ENCODE measurements around the gene IQCB1. TPM values are rescaled to one million over a fixed set of nuclear protein-coding genes. Genes with fewer than 3 reads are reported as not detected.

The IQCB1 gene
- polyA plus RNA-seq, 1 donor (not counting 4 experiments of a cell fraction or from before 2014, with no cell fraction given): 14.7 TPM

DNA sequence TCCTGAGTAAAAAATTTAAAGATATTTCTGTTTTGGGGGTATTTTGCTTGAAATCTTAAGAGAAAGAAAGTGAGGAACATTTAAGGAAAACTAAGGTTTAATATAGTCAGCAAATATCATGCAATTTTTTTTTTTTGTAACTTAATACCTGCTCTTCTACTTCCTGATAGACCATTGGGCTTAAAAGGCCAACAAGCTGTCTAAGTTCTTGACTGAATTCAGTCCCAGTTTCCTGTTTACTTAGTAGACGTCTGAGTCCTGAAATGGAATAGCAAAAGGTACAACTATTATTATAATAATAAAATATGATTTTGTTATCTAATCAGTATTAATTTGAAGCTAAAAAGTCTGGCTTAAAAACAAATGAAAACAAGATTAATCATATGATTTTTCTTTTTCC is 37.9 kb downstream of the IQCB1 start:
- no peaks in the 10 kb centered on the region for H3K4me1 ChIP-seq (ENCODE audit: control insufficient read depth, extremely low read depth, insufficient read depth, low read length)
- H3K27ac ChIP-seq (ENCODE audit: control insufficient read depth, insufficient read depth, low read length): no peak overlapping the region
- H3K36me3 ChIP-seq (ENCODE audit: control insufficient read depth in 2 of 2, extremely low read depth in 1 of 2, insufficient read depth in 2 of 2, low read length in 2 of 2): peaks cover 1 to 9% of the 10 kb centered on the region in 2 experiments
- no peaks in the 10 kb centered on the region for H4K20me1 ChIP-seq (ENCODE audit: control insufficient read depth, extremely low read depth, insufficient read depth, low read length)
- H3K9me3 ChIP-seq (ENCODE audit: control insufficient read depth, low read depth, low read length): no peaks in the 10 kb centered on the region
- no peak overlapping the region for H3K4me3 ChIP-seq (ENCODE audit: control insufficient read depth in 2 of 3, extremely low read depth in 1 of 3, insufficient read depth in 2 of 3, low read depth in 1 of 3, low read length in 3 of 3)
- no peak overlapping the region for H2AFZ ChIP-seq (ENCODE audit: control insufficient read depth, low read length)
- dilution Hi-C loops (cut with MboI; ENCODE audit: extremely low pct_ligation_motif_present, low sequenced_read_pairs): no loop called here
- TF ChIP-seq EZH2 (IDR thresholded peaks at IDR 0.05; ENCODE audit: low read length): no peak
- TF ChIP-seq, protein P1, sequence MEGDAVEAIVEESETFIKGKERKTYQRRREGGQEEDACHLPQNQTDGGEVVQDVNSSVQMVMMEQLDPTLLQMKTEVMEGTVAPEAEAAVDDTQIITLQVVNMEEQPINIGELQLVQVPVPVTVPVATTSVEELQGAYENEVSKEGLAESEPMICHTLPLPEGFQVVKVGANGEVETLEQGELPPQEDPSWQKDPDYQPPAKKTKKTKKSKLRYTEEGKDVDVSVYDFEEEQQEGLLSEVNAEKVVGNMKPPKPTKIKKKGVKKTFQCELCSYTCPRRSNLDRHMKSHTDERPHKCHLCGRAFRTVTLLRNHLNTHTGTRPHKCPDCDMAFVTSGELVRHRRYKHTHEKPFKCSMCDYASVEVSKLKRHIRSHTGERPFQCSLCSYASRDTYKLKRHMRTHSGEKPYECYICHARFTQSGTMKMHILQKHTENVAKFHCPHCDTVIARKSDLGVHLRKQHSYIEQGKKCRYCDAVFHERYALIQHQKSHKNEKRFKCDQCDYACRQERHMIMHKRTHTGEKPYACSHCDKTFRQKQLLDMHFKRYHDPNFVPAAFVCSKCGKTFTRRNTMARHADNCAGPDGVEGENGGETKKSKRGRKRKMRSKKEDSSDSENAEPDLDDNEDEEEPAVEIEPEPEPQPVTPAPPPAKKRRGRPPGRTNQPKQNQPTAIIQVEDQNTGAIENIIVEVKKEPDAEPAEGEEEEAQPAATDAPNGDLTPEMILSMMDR (optimal IDR thresholded peaks at IDR 0.05 in 1 of 3, IDR thresholded peaks at IDR 0.05 in 1 of 3, conservative IDR thresholded peaks at IDR 0.05 in 1 of 3; ENCODE audit: extremely low read depth in 1 of 3, insufficient read depth in 2 of 3, low read length in 3 of 3): no peak
- no peaks in the 10 kb centered on the region for H3K79me2 ChIP-seq (ENCODE audit: control insufficient read depth, insufficient read depth, low read length)
- H3K9ac ChIP-seq (ENCODE audit: control insufficient read depth, extremely low read depth, insufficient read depth, low read length): no peak overlapping the region
- DNase-seq (ENCODE audit: low read depth, low spot score): no peak
- H3K4me2 ChIP-seq (ENCODE audit: control insufficient read depth, extremely low read depth, insufficient read depth, low read depth, low read length): no peak overlapping the region
- H3K27me3 ChIP-seq (ENCODE audit: control insufficient read depth, extremely low read depth, insufficient read depth, low read length): no peaks in the 10 kb centered on the region
- H3K9me1 ChIP-seq (ENCODE audit: control insufficient read depth, extremely low read depth, insufficient read depth, low read length): no peaks in the 10 kb centered on the region
- FAIRE-seq: no peak

DNA sequence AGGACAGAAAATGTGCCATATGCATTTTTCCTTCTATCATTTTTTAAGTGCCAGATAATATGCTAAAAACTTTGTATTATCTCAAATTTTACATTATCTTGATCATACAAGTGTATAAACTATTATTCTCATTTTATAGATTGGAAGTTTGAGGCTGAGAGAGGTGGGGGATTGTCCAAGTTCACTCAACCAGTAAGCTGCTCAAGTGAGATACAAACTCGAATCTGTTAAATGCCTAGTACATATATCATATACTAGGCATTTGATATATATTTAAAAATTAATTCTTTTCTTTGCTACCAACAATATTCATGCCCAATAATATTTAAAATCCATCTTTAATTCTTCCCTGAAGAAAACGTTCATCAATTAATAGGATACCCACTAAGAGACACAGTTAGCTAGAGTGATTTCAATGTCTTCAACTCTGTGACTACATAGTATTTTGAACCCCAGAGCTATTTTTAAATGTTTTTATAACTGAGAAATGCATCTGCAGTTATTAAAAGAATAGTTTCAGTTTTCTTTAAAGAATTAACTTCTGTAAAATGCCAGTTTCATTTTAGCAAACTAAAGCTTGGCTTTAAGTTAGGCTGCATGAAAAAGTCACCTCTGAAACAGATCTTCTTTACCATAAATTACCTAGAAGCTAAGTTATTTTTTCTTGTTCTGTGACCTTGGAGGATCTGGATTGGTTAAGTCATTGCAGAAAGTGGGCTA is 40.4 kb downstream of the IQCB1 start:
- FAIRE-seq: no peak
- H3K27ac ChIP-seq (ENCODE audit: control insufficient read depth, insufficient read depth, low read length): no peak overlapping the region
- H4K20me1 ChIP-seq (ENCODE audit: control insufficient read depth, extremely low read depth, insufficient read depth, low read length): no peaks in the 10 kb centered on the region
- no peak overlapping the region for H3K4me2 ChIP-seq (ENCODE audit: control insufficient read depth, extremely low read depth, insufficient read depth, low read depth, low read length)
- H2AFZ ChIP-seq (ENCODE audit: control insufficient read depth, low read length): no peak overlapping the region
- H3K79me2 ChIP-seq (ENCODE audit: control insufficient read depth, insufficient read depth, low read length): no peaks in the 10 kb centered on the region
- no peak overlapping the region for H3K9ac ChIP-seq (ENCODE audit: control insufficient read depth, extremely low read depth, insufficient read depth, low read length)
- DNase-seq (ENCODE audit: low read depth, low spot score): no peak
- peaks cover 1 to 7% of the 10 kb centered on the region in 2 experiments for H3K36me3 ChIP-seq (ENCODE audit: control insufficient read depth in 2 of 2, extremely low read depth in 1 of 2, insufficient read depth in 2 of 2, low read length in 2 of 2)
- no peak overlapping the region for H3K4me3 ChIP-seq (ENCODE audit: control insufficient read depth in 2 of 3, extremely low read depth in 1 of 3, insufficient read depth in 2 of 3, low read depth in 1 of 3, low read length in 3 of 3)
- no peaks in the 10 kb centered on the region for H3K9me1 ChIP-seq (ENCODE audit: control insufficient read depth, extremely low read depth, insufficient read depth, low read length)
- H3K9me3 ChIP-seq (ENCODE audit: control insufficient read depth, low read depth, low read length): no peaks in the 10 kb centered on the region
- H3K4me1 ChIP-seq (ENCODE audit: control insufficient read depth, extremely low read depth, insufficient read depth, low read length): no peaks in the 10 kb centered on the region
- TF ChIP-seq EZH2 (IDR thresholded peaks at IDR 0.05; ENCODE audit: low read length): no peak
- TF ChIP-seq, protein P1 (optimal IDR thresholded peaks at IDR 0.05 in 1 of 3, IDR thresholded peaks at IDR 0.05 in 1 of 3, conservative IDR thresholded peaks at IDR 0.05 in 1 of 3; ENCODE audit: extremely low read depth in 1 of 3, insufficient read depth in 2 of 3, low read length in 3 of 3): no peak
- no peaks in the 10 kb centered on the region for H3K27me3 ChIP-seq (ENCODE audit: control insufficient read depth, extremely low read depth, insufficient read depth, low read length)
- dilution Hi-C loops (cut with MboI; ENCODE audit: extremely low pct_ligation_motif_present, low sequenced_read_pairs): no loop called here

All from keratinocyte (primary cell).